Esophagus squamous epithelium (tissue), 5 donors: ENCODE measurements around the gene ACTL7A. TPM values are rescaled to one million over a fixed set of nuclear protein-coding genes. Genes with fewer than 3 reads are reported as not detected.
"Not testable (repeated sequence)": the region's sequence is repeated elsewhere in the genome, so short reads cannot be mapped to it uniquely, and the experiment has no call there.

Experiments
- DNase-seq: peaks from one replicate; lab custom pipeline; 2025; lab: John Stamatoyannopoulos, UW
- H3K27ac ChIP-seq, 4 donors: fragments of 200-600 bp; sonication (generic); one replicate each; pipeline ENCODE4 v1.5.1; 2016 to 2019; ENCODE audit warnings: mild to moderate bottlenecking in 1 of 4
- H3K27me3 ChIP-seq, 4 donors: fragments of 200-600 bp; sonication (generic); 1 replicate in 3 of 4; 2 replicates in 1 of 4; pipeline versions ENCODE4 v1.5.1 to v1.6.0; 2017 to 2021; ENCODE audit warnings: antibody characterized with exemption in 1 of 4
- H3K36me3 ChIP-seq, 3 donors: fragments of 200-600 bp; sonication (generic); one replicate each; pipeline ENCODE4 v1.5.1; 2016 to 2019
- H3K4me1 ChIP-seq, 3 donors: fragments of 200-600 bp; sonication (generic); one replicate each; pipeline ENCODE4 v1.5.1; 2017 to 2019
- H3K4me3 ChIP-seq, 4 donors: fragments of 200-600 bp; sonication (generic); 1 replicate in 3 of 4; 2 replicates in 1 of 4; pipeline ENCODE4 v1.5.1; 2016 to 2019; ENCODE audit warnings: mild to moderate bottlenecking in 2 of 4, moderate library complexity in 1 of 4
- H3K9me3 ChIP-seq, 3 donors: fragments of 200-600 bp; sonication (generic); one replicate each; pipeline ENCODE4 v1.5.1; 2016 to 2019
- CTCF ChIP-seq, 6 experiments: fragments of 450-650 bp in 4 of 6; fragments of 200-600 bp in 2 of 6; sonication (generic) in 2 of 6; IDR thresholded peaks; one replicate each; pipeline ENCODE4 v1.5.1; 2016 to 2019; ENCODE audit warnings: antibody characterized with exemption in 6 of 6, mild to moderate bottlenecking in 4 of 6, moderate library complexity in 4 of 6
- POLR2A ChIP-seq, 4 donors: fragments of 450-650 bp; IDR thresholded peaks; one replicate each; pipeline ENCODE4 v1.6.1; 2017; ENCODE audit warnings: antibody characterized with exemption in 4 of 4, mild to moderate bottlenecking in 4 of 4, moderate library complexity in 3 of 4
- WGBS, 2 donors: methylation state at CpG; one replicate each; pipeline ENCODE4 v1.1.5; 2018; 5-methylcytosine and 5-hydroxymethylcytosine counted together
- intact Hi-C: fragments of 100-400 bp; cut with DNase I; formaldehyde crosslinking; loops from one replicate; pipeline ENCODE4 v1.15.0; 2022
- total RNA-seq, 4 donors: library from RNA; depleted of rRNA; stranded (reverse); fragments of >200 nt; gene quantifications; one replicate each; pipeline ENCODE4 v1.1.0, GENCODE V29; 2016
- donor health status: DM: yes; HTN: yes; CAD: no.

ACTL7A gene
- total RNA-seq, 4 donors from 2014 or later, result not detected

- no peaks in the 10 kb centered on the region for H3K27me3 ChIP-seq
- no peaks in the 10 kb centered on the region for H3K9me3 ChIP-seq
- no peak overlapping the region for H3K27ac ChIP-seq
- TF ChIP-seq CTCF (IDR thresholded peaks at IDR 0.05) (no peak), POLR2A (IDR thresholded peaks at IDR 0.05) (no peak)
- WGBS, 2 donors, result 85 to 94% methylated on average over 4 of the region's 4 CpGs
- peaks cover 7 to 93% (median 19%) of the 10 kb centered on the region in 3 donors for H3K36me3 ChIP-seq
- intact Hi-C loops, result no loop called here
- no peak for DNase-seq
- H3K4me3 ChIP-seq, result no peak overlapping the region
- H3K4me1 ChIP-seq, result peaks cover 0 to 12% (median 5%) of the 10 kb centered on the region in 3 donors
Observed at GRCh38 chr9:108889649-108890067, 27.6 kb downstream of the ACTL7A start.

- WGBS, 2 donors, result 84 to 94% methylated on average over 4 of the region's 4 CpGs
- peaks cover 7 to 100% (median 49%) of the 10 kb centered on the region in 3 donors for H3K36me3 ChIP-seq
- no peak overlapping the region for H3K4me3 ChIP-seq
- no peaks in the 10 kb centered on the region for H3K4me1 ChIP-seq
- no peaks in the 10 kb centered on the region for H3K9me3 ChIP-seq
- H3K27ac ChIP-seq, result no peak overlapping the region
- H3K27me3 ChIP-seq, result no peaks in the 10 kb centered on the region
- intact Hi-C loops, result no loop called here
- no peak for DNase-seq
- TF ChIP-seq CTCF (IDR thresholded peaks at IDR 0.05), result no peak
- no peak for TF ChIP-seq POLR2A (IDR thresholded peaks at IDR 0.05)
Observed at GRCh38 chr9:108894225-108894997, 32.3 kb downstream of the ACTL7A start.

GRCh38 chr9:108897324-108898096 lies 35.4 kb downstream of the ACTL7A start:
- H3K4me1 ChIP-seq, result no peaks in the 10 kb centered on the region
- H3K27me3 ChIP-seq, result no peaks in the 10 kb centered on the region
- no peak for DNase-seq
- H3K36me3 ChIP-seq, result peaks cover 0 to 100% (median 36%) of the 10 kb centered on the region in 3 donors
- TF ChIP-seq CTCF (IDR thresholded peaks at IDR 0.05), result no peak
- no peak for TF ChIP-seq POLR2A (IDR thresholded peaks at IDR 0.05)
- no peak overlapping the region for H3K27ac ChIP-seq
- WGBS, 2 donors, result 88 to 95% methylated on average over 2 of the region's 2 CpGs
- intact Hi-C loops, result no loop called here
- H3K4me3 ChIP-seq, result no peak overlapping the region
- no peaks in the 10 kb centered on the region for H3K9me3 ChIP-seq

- H3K9me3 ChIP-seq, H3K4me3 ChIP-seq, H3K27ac ChIP-seq, H3K4me1 ChIP-seq, DNase-seq, H3K27me3 ChIP-seq, intact Hi-C loops: not testable (repeated sequence)
- WGBS, 2 donors, result 88 to 93% methylated on average over 8 of the region's 8 CpGs
- H3K36me3 ChIP-seq, result peaks cover 0 to 100% (median 35%) of the 10 kb centered on the region in 3 donors
Observed at GRCh38 chr9:108899023-108899695, 37.1 kb downstream of the ACTL7A start.

- WGBS, 2 donors, result 94 to 96% methylated on average over 5 of the region's 5 CpGs
- H3K27me3 ChIP-seq, result no peaks in the 10 kb centered on the region
- no peak overlapping the region for H3K4me3 ChIP-seq
- H3K4me1 ChIP-seq, result no peaks in the 10 kb centered on the region
- H3K9me3 ChIP-seq, result no peaks in the 10 kb centered on the region
- peaks cover 0 to 100% (median 30%) of the 10 kb centered on the region in 3 donors for H3K36me3 ChIP-seq
- DNase-seq, result no peak
- H3K27ac ChIP-seq, result no peak overlapping the region
- intact Hi-C loops, result no loop called here
- no peak for TF ChIP-seq POLR2A (IDR thresholded peaks at IDR 0.05)
- no peak for TF ChIP-seq CTCF (IDR thresholded peaks at IDR 0.05)
Observed at GRCh38 chr9:108900176-108900575, 38.1 kb downstream of the ACTL7A start.
